Pancreas (tissue), 10 donors: ENCODE data around the gene ZDHHC14. TPM values are rescaled to one million over a fixed set of nuclear protein-coding genes. Genes with fewer than 3 reads are reported as not detected.
"Not testable (repeated sequence)": the region's sequence is repeated elsewhere in the genome, so short reads cannot be mapped to it uniquely, and the experiment has no call there.

Experiments used
- ATAC-seq, 4 donors: fragments of 200-7000 bp; cut with Tn5 transposase; one replicate each; pipeline versions ENCODE4 v1.8.0 to v1.9.1; 2020; ENCODE audit warnings: mild to moderate bottlenecking in 4 of 4, moderate library complexity in 4 of 4
- DNase-seq, 6 donors: peaks; one replicate each; pipeline ENCODE4 v3.0.0-alpha.2; 2020
- FAIRE-seq: peaks from 2 replicates; lab custom pipeline; 2012; peaks lifted over from hg19 to GRCh38; lab: Jason Lieb, UNC
- H3K27ac ChIP-seq, 4 donors: fragments of 200-600 bp; sonication (generic); 1 replicate in 3 of 4; 2 replicates in 1 of 4; pipeline versions ENCODE4 v1.5.0 to v1.8.0; 2020
- H3K27me3 ChIP-seq, 4 donors: fragments of 200-600 bp; one replicate each; pipeline ENCODE4 v1.8.0; 2021
- H3K36me3 ChIP-seq, 3 donors: fragments of 200-600 bp; sonication (generic) in 1 of 3; one replicate each; pipeline versions ENCODE4 v1.5.0 to v1.8.0; 2020 to 2021
- H3K4me1 ChIP-seq, 3 donors: fragments of 200-600 bp; one replicate each; pipeline ENCODE4 v1.8.0; 2021
- H3K4me3 ChIP-seq, 4 donors: fragments of 200-600 bp; sonication (generic) in 2 of 4; one replicate each; pipeline versions ENCODE4 v1.5.0 to v1.8.0; 2020 to 2021
- H3K9me3 ChIP-seq, 4 donors: fragments of 200-600 bp; one replicate each; pipeline ENCODE4 v1.8.0; 2021
- WGBS, 2 donors: extraction: QIAGEN DNeasy Blood & Tissue Kit; methylation state at CpG; one replicate each; pipeline ENCODE4 v1.1.7; 2013; 5-methylcytosine and 5-hydroxymethylcytosine counted together
- intact Hi-C, 3 donors: fragments of 100-400 bp; cut with DNase I; formaldehyde crosslinking; loops; one replicate each; pipeline versions ENCODE4 v1.11.1 to v1.14.2; 2022
- polyA plus RNA-seq, 2 donors: library from polyadenylated mRNA; stranded (reverse); fragments of 200-250 nt; gene quantifications; one replicate each; pipeline ENCODE4 v1.2.3, GENCODE V29; 2013
- total RNA-seq, 6 donors: library from RNA; stranded (reverse); fragmentation: NEBNext Ultra II Directional in 4 of 6; extraction: Animal tissue kit (Norgen Biotek cat#: 25700) in 4 of 6; gene quantifications; one replicate each; pipeline versions ENCODE4 v1.2.1 to v1.2.4, GENCODE V29; 2021 to 2023
- TF ChIP-seq, protein P1 (sequence below), 4 donors: fragments of 200-600 bp; sonication (generic) in 3 of 4; IDR thresholded peaks; one replicate each; pipeline versions ENCODE4 v1.5.0 to v1.8.0; 2021; ENCODE audit warnings: antibody characterized with exemption in 4 of 4
- donor health status: healthy with polysubstance abuse.
- donor health status: DM: no; HTN: no; CAD: no; lungs with moderate emphysema.
- donor health status: DM: no; HTN: no; CAD: no.
- donor health status: control.
- donor health status: control.
- donor health status: Bipolar disorder and iron deficiency.
- donor health status: DM: yes; HTN: yes; CAD: no.
- donor health status: DM: no; HTN: no; CAD: no.
- donor health status: DM: no; HTN: no; CAD: no.
- donor health status: DM: yes; HTN: yes; CAD: no.

ZDHHC14 gene
- total and polyA plus RNA-seq, 8 donors, result 3.1 to 9.9 (median 4.5) TPM

DNA sequence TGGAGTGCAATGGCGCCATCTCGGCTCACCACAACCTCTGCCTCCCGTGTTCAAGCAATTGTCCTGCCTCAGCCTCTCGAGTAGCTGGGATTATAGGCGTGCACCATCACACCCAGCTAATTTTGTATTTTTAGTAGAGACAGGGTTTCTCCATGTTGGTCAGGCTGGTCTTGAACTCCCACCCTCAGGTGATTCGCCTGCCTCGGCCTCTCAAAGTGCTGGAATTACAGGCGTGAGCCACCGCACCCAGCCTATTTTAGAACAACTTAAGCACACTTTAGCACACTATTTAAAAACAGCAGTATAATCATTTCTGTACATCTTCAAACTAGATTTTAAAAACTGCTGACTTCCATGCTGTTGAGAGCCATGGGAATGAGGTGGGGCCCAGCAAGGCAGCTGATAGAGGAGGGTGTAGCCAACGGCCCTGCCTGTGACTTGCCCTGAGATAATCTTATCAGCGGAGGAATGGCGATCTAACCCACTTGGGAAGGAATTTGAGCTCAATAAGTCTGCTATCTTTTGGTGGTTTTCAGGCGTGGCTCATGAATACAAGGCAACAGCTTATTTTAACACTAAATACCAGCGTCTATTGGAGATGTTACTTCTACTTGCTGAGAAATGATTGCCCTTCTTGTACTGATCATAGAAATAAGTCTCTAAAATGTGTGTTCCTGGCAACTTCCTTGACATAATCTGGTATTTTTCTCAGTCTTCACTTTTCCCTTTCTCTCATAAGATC lies 12.1 kb downstream of the ZDHHC14 start:
- H3K4me1 ChIP-seq, result peaks cover 0 to 3% (median 0%) of the 10 kb centered on the region in 3 donors
- intact Hi-C loops, result no loop called here
- H3K9me3 ChIP-seq, result no peaks in the 10 kb centered on the region
- DNase-seq (no peak), ATAC-seq (peak in 2 of 4 donors; percentile 30 to 48), FAIRE-seq (no peak)
- TF ChIP-seq, protein P1, sequence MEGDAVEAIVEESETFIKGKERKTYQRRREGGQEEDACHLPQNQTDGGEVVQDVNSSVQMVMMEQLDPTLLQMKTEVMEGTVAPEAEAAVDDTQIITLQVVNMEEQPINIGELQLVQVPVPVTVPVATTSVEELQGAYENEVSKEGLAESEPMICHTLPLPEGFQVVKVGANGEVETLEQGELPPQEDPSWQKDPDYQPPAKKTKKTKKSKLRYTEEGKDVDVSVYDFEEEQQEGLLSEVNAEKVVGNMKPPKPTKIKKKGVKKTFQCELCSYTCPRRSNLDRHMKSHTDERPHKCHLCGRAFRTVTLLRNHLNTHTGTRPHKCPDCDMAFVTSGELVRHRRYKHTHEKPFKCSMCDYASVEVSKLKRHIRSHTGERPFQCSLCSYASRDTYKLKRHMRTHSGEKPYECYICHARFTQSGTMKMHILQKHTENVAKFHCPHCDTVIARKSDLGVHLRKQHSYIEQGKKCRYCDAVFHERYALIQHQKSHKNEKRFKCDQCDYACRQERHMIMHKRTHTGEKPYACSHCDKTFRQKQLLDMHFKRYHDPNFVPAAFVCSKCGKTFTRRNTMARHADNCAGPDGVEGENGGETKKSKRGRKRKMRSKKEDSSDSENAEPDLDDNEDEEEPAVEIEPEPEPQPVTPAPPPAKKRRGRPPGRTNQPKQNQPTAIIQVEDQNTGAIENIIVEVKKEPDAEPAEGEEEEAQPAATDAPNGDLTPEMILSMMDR (IDR thresholded peaks at IDR 0.05), result no peak
- no peaks in the 10 kb centered on the region for H3K27me3 ChIP-seq
- H3K27ac ChIP-seq, result no peak overlapping the region
- H3K4me3 ChIP-seq, result no peak overlapping the region
- WGBS, 2 donors, result 79 to 84% methylated on average over 14 of the region's 14 CpGs
- H3K36me3 ChIP-seq, result no peaks in the 10 kb centered on the region

GRCh38 chr6:157393669-157394327 lies 12.8 kb downstream of the ZDHHC14 start:
- peak in 1 of 4 donors; percentile 62 for ATAC-seq
- Histone ChIP-seq H3K4me3 (no peak overlapping the region), H3K9me3 (no peaks in the 10 kb centered on the region), H3K4me1 (no peaks in the 10 kb centered on the region), H3K27me3 (no peaks in the 10 kb centered on the region), H3K36me3 (no peaks in the 10 kb centered on the region), H3K27ac (no peak overlapping the region)
- TF ChIP-seq, protein P1 (IDR thresholded peaks at IDR 0.05), result no peak
- no peak for DNase-seq
- intact Hi-C loops, result no loop called here
- no peak for FAIRE-seq
- 83 to 87% methylated on average over 6 of the region's 6 CpGs for WGBS, 2 donors

- ATAC-seq, H3K27me3 ChIP-seq, FAIRE-seq, H3K36me3 ChIP-seq, H3K9me3 ChIP-seq, H3K4me1 ChIP-seq, intact Hi-C loops, DNase-seq, H3K27ac ChIP-seq, H3K4me3 ChIP-seq: not testable (repeated sequence)
- 96% methylated on average over 11 of the region's 11 CpGs for WGBS, 2 donors
Observed at GRCh38 chr6:157395199-157395598, 14.2 kb downstream of the ZDHHC14 start.

- Histone ChIP-seq H3K4me3 (no peak overlapping the region), H3K27me3 (no peaks in the 10 kb centered on the region), H3K9me3 (no peaks in the 10 kb centered on the region), H3K36me3 (no peaks in the 10 kb centered on the region), H3K4me1 (no peaks in the 10 kb centered on the region), H3K27ac (no peak overlapping the region)
- WGBS, 2 donors, result 82 to 83% methylated on average over 3 of the region's 3 CpGs
- TF ChIP-seq, protein P1 (IDR thresholded peaks at IDR 0.05), result no peak
- DNase-seq, result no peak
- intact Hi-C loops, result no loop called here
- FAIRE-seq, result no peak
- ATAC-seq, result no peak
Observed at GRCh38 chr6:157396026-157396425, 15.0 kb downstream of the ZDHHC14 start.

DNA sequence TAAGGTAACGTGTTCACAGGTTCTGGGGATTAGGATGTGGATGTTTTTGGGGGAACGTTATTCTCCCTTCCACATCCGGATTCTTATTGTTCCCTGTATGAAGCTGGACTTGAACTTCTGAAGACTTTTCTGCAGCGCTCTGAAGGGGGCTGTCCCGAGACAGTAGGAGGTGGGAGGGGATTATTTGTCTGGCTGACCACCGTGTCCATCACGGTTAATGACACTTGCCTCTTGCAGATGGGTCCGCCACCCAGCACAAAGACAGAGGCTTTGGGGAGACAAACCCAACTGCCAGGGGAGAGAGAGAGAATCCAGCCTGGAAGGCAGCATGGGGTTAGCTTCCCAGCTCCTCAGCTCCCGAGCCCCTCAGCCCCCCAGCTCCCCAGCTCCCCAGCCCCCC lies 16.7 kb downstream of the ZDHHC14 start:
- Histone ChIP-seq H3K27me3 (no peaks in the 10 kb centered on the region), H3K36me3 (no peaks in the 10 kb centered on the region), H3K9me3 (no peaks in the 10 kb centered on the region), H3K27ac (no peak overlapping the region), H3K4me3 (no peak overlapping the region), H3K4me1 (no peaks in the 10 kb centered on the region)
- FAIRE-seq (no peak), ATAC-seq (no peak), DNase-seq (no peak)
- TF ChIP-seq, protein P1 (IDR thresholded peaks at IDR 0.05), result no peak
- intact Hi-C loops, result no loop called here
- WGBS, 2 donors, result 91% methylated on average over 9 of the region's 9 CpGs
